ENCODE measurements around the gene IL16. TPM values are rescaled to one million over a fixed set of nuclear protein-coding genes. Genes with fewer than 3 reads are reported as not detected.
"Not testable (repeated sequence)": the region's sequence is repeated elsewhere in the genome, so short reads cannot be mapped to it uniquely, and the experiment has no call there.

IL16 gene
- total and polyA plus RNA-seq, 4 donors: 4.3 to 6.6 (median 5.1) TPM

GRCh38 chr15:81323944-81324881 is 127.5 kb downstream of the IL16 start, which contains the start of gene STARD5:
Gene STARD5 (minus strand): TSS chr15:81324141. CDS start chr15:81324099, 42 bp downstream.
- under 1% methylated on average over 67 of the region's 67 CpGs for WGBS (ENCODE audit: insufficient coverage)
- no peaks in the 10 kb centered on the region for H3K9me3 ChIP-seq (ENCODE audit: control insufficient read depth, insufficient read depth, low read length)
- peaks cover 14% of the 10 kb centered on the region for H3K4me1 ChIP-seq (ENCODE audit: control insufficient read depth, insufficient read depth, low read length)
- H3K27ac ChIP-seq (ENCODE audit: low read depth, low read length): peak within 1 kb of the TSS; percentile 80
- H3K36me3 ChIP-seq (ENCODE audit: control insufficient read depth, insufficient read depth, low read length): no peaks in the 10 kb centered on the region
- peak; percentile 84 to 99 (median 96) for DNase-seq (ENCODE audit: low read depth in 4 of 6, low spot score in 6 of 6)
- no peaks in the 10 kb centered on the region for H3K27me3 ChIP-seq (ENCODE audit: control insufficient read depth, insufficient read depth, low read length)
- peak within 1 kb of the TSS; percentile 94 for H3K4me3 ChIP-seq (ENCODE audit: low read depth, low read length)

GRCh38 chr15:81326466-81327212 is 130.0 kb downstream of the IL16 start:
- no peak overlapping the region for H3K4me3 ChIP-seq (ENCODE audit: low read depth, low read length)
- peaks cover 14% of the 10 kb centered on the region for H3K4me1 ChIP-seq (ENCODE audit: control insufficient read depth, insufficient read depth, low read length)
- 94% methylated on average over 3 of the region's 7 CpGs for WGBS (ENCODE audit: insufficient coverage)
- H3K9me3 ChIP-seq (ENCODE audit: control insufficient read depth, insufficient read depth, low read length): no peaks in the 10 kb centered on the region
- no peaks in the 10 kb centered on the region for H3K27me3 ChIP-seq (ENCODE audit: control insufficient read depth, insufficient read depth, low read length)
- H3K27ac ChIP-seq (ENCODE audit: low read depth, low read length): no peak overlapping the region
- DNase-seq (ENCODE audit: low read depth in 4 of 6, low spot score in 6 of 6): no peak
- no peaks in the 10 kb centered on the region for H3K36me3 ChIP-seq (ENCODE audit: control insufficient read depth, insufficient read depth, low read length)

DNA sequence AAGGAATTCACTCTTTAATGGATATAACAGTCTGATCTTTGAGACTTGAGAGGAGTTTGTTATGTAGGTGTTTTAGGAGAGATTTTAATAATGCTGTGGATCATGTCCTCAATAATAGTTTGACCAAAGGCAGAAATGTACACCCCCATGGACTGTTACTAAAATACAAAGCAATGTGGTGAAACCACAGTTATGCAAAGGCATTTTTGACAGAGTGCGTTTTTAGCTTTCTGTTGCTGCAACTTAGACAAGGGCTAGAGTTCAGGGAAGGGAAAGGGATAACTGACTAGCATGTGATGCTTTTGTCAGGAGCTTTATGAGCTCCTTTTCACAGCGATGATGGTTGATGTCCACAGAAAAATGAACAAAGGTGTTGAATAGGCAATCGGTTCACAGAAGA is 130.8 kb downstream of the IL16 start:
- DNase-seq (ENCODE audit: low read depth in 4 of 6, low spot score in 6 of 6): no peak
- no peak overlapping the region for H3K4me3 ChIP-seq (ENCODE audit: low read depth, low read length)
- WGBS (ENCODE audit: insufficient coverage): 55% methylated on average over 2 of the region's 3 CpGs
- H3K4me1 ChIP-seq (ENCODE audit: control insufficient read depth, insufficient read depth, low read length): peaks cover 10% of the 10 kb centered on the region
- H3K36me3 ChIP-seq (ENCODE audit: control insufficient read depth, insufficient read depth, low read length): peaks cover 3% of the 10 kb centered on the region
- no peaks in the 10 kb centered on the region for H3K27me3 ChIP-seq (ENCODE audit: control insufficient read depth, insufficient read depth, low read length)
- no peak overlapping the region for H3K27ac ChIP-seq (ENCODE audit: low read depth, low read length)
- no peaks in the 10 kb centered on the region for H3K9me3 ChIP-seq (ENCODE audit: control insufficient read depth, insufficient read depth, low read length)

DNA sequence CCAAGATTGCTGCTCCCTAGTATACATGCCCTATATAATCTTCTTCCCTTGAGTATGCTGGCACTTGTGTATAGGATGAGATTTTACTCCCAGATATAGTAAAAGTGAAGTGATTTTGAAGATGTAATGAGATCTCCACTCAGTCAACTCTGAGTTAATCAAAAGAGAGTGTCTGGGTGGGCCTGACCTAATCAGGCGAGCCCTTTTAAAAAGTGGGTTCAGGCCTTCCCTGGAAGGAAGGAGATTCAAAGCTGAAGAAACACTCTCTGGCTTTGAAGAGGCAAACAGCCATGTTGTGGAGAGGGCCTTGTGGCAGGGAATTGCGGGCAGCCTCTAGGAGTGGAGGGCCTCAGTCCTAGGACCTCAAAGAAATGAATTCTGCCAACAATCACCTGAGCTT is 132.8 kb downstream of the IL16 start:
- no peak overlapping the region for H3K4me3 ChIP-seq (ENCODE audit: low read depth, low read length)
- H3K27me3 ChIP-seq (ENCODE audit: control insufficient read depth, insufficient read depth, low read length): no peaks in the 10 kb centered on the region
- H3K9me3 ChIP-seq (ENCODE audit: control insufficient read depth, insufficient read depth, low read length): no peaks in the 10 kb centered on the region
- H3K36me3 ChIP-seq (ENCODE audit: control insufficient read depth, insufficient read depth, low read length): peaks cover 3% of the 10 kb centered on the region
- WGBS (ENCODE audit: insufficient coverage): 100% methylated on average over 2 of the region's 2 CpGs
- no peak overlapping the region for H3K27ac ChIP-seq (ENCODE audit: low read depth, low read length)
- DNase-seq (ENCODE audit: low read depth in 4 of 6, low spot score in 6 of 6): no peak
- H3K4me1 ChIP-seq (ENCODE audit: control insufficient read depth, insufficient read depth, low read length): peaks cover 5% of the 10 kb centered on the region

GRCh38 chr15:81330366-81331090 is 133.8 kb downstream of the IL16 start:
- 88% methylated on average over 5 of the region's 5 CpGs for WGBS (ENCODE audit: insufficient coverage)
- Histone ChIP-seq H3K9me3 (ENCODE audit: control insufficient read depth, insufficient read depth, low read length) (no peaks in the 10 kb centered on the region), H3K27me3 (ENCODE audit: control insufficient read depth, insufficient read depth, low read length) (no peaks in the 10 kb centered on the region), H3K36me3 (ENCODE audit: control insufficient read depth, insufficient read depth, low read length) (peaks cover 3% of the 10 kb centered on the region), H3K4me3 (ENCODE audit: low read depth, low read length) (no peak overlapping the region), H3K27ac (ENCODE audit: low read depth, low read length) (no peak overlapping the region), H3K4me1 (ENCODE audit: control insufficient read depth, insufficient read depth, low read length) (peaks cover 3% of the 10 kb centered on the region)
- no peak for DNase-seq (ENCODE audit: low read depth in 4 of 6, low spot score in 6 of 6)

DNA sequence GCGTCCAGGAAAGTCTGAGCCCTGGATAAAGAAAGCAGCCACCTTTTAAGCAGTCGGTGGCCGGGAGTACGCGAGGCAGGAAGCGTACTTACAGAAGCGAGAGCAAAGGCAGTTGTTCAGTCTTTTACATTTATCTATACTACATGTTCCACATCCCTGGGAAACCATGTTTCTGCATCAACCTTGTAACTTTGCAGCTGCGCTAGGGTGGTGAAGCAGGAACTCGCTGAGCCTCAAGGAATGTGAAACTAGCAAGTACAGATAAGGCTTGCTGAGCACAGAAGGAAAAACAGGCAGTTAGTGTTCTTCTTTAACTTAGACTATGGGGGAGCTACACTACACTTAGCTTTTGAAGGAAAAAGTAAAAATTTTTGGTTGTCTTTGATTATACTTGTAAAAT is 134.5 kb downstream of the IL16 start:
- not testable (repeated sequence) for H3K27me3 ChIP-seq (ENCODE audit: control insufficient read depth, insufficient read depth, low read length); H3K27ac ChIP-seq (ENCODE audit: low read depth, low read length); DNase-seq (ENCODE audit: low read depth in 4 of 6, low spot score in 6 of 6); H3K4me3 ChIP-seq (ENCODE audit: low read depth, low read length); H3K4me1 ChIP-seq (ENCODE audit: control insufficient read depth, insufficient read depth, low read length); H3K9me3 ChIP-seq (ENCODE audit: control insufficient read depth, insufficient read depth, low read length); H3K36me3 ChIP-seq (ENCODE audit: control insufficient read depth, insufficient read depth, low read length)
- WGBS (ENCODE audit: insufficient coverage): 83% methylated on average over 9 of the region's 9 CpGs

GRCh38 chr15:81331600-81331999 is 134.9 kb downstream of the IL16 start:
- no peak overlapping the region for H3K27ac ChIP-seq (ENCODE audit: low read depth, low read length)
- 93% methylated on average over 14 of the region's 15 CpGs for WGBS (ENCODE audit: insufficient coverage)
- DNase-seq (ENCODE audit: low read depth in 4 of 6, low spot score in 6 of 6): no peak
- no peaks in the 10 kb centered on the region for H3K9me3 ChIP-seq (ENCODE audit: control insufficient read depth, insufficient read depth, low read length)
- peaks cover 3% of the 10 kb centered on the region for H3K4me1 ChIP-seq (ENCODE audit: control insufficient read depth, insufficient read depth, low read length)
- peaks cover 3% of the 10 kb centered on the region for H3K36me3 ChIP-seq (ENCODE audit: control insufficient read depth, insufficient read depth, low read length)
- H3K27me3 ChIP-seq (ENCODE audit: control insufficient read depth, insufficient read depth, low read length): no peaks in the 10 kb centered on the region
- H3K4me3 ChIP-seq (ENCODE audit: low read depth, low read length): no peak overlapping the region

DNA sequence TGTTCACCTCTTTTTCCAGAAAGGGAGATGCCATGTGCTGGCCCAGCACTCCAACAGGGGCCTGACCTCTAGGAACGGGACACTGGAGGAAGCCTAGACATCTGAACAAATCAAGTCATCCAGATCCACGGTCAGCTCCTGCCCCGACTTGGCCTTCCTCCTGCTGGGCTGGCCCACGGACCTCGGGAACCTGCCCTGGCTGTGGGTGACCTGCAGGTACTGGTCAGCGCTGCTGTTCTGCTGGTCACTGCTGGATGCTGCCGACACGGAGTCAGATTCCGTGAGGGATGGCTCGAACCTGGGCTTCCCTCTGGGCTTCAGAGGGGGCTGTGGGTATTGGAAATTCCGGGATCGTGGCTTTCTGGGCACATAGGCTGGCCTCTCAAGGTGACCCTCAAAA is 135.6 kb downstream of the IL16 start:
- 91% methylated on average over 12 of the region's 12 CpGs for WGBS (ENCODE audit: insufficient coverage)
- H3K36me3 ChIP-seq (ENCODE audit: control insufficient read depth, insufficient read depth, low read length): peaks cover 3% of the 10 kb centered on the region
- no peak overlapping the region for H3K27ac ChIP-seq (ENCODE audit: low read depth, low read length)
- peaks cover 3% of the 10 kb centered on the region for H3K4me1 ChIP-seq (ENCODE audit: control insufficient read depth, insufficient read depth, low read length)
- DNase-seq (ENCODE audit: low read depth in 4 of 6, low spot score in 6 of 6): no peak
- no peak overlapping the region for H3K4me3 ChIP-seq (ENCODE audit: low read depth, low read length)
- H3K9me3 ChIP-seq (ENCODE audit: control insufficient read depth, insufficient read depth, low read length): no peaks in the 10 kb centered on the region
- no peaks in the 10 kb centered on the region for H3K27me3 ChIP-seq (ENCODE audit: control insufficient read depth, insufficient read depth, low read length)

DNA sequence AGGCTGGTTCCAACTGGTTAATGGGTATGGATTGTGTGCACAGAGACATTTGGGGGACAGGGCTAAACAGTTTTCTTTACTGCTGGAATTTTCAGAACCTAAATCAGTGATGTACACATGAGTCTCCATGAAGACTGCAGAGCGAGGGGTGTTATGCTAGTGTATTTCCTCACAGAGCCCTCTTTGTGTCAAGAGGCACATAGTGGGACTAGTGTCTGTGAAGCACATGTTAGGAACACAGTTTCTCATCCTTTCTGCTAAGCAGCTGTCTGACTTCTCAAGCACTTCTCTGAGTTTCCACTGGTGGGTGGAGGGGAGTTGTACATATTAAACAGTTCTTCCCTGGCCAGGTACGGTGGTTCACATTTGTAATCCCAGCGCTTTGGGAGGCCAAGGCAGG is 136.7 kb downstream of the IL16 start:
- peaks cover 3% of the 10 kb centered on the region for H3K36me3 ChIP-seq (ENCODE audit: control insufficient read depth, insufficient read depth, low read length)
- H3K27ac ChIP-seq (ENCODE audit: low read depth, low read length): no peak overlapping the region
- no peaks in the 10 kb centered on the region for H3K9me3 ChIP-seq (ENCODE audit: control insufficient read depth, insufficient read depth, low read length)
- peaks cover 3% of the 10 kb centered on the region for H3K4me1 ChIP-seq (ENCODE audit: control insufficient read depth, insufficient read depth, low read length)
- 100% methylated on average over 3 of the region's 3 CpGs for WGBS (ENCODE audit: insufficient coverage)
- no peak overlapping the region for H3K4me3 ChIP-seq (ENCODE audit: low read depth, low read length)
- no peaks in the 10 kb centered on the region for H3K27me3 ChIP-seq (ENCODE audit: control insufficient read depth, insufficient read depth, low read length)
- no peak for DNase-seq (ENCODE audit: low read depth in 4 of 6, low spot score in 6 of 6)
